Measurements from ENCODE around the gene TWNK.
A peak's percentile ranks its signal among the peaks of the same experiment; 100 is the strongest.

GRCh38 chr10:100993986-100994708 is 6.8 kb downstream of the TWNK start:
- peak; percentile 27 to 75 (median 63) for TF ChIP-seq CTCF (IDR thresholded peaks at IDR 0.05)
- no peak for TF ChIP-seq POLR2A (IDR thresholded peaks at IDR 0.05)
- TF ChIP-seq POLR2AphosphoS5 (IDR thresholded peaks at IDR 0.05), result no peak
